Activated T-cell treated with anti-CD3 and anti-CD28 coated beads, Interleukin-2, amount 50 U/mL, for 72 hours (primary cell): ENCODE data around the gene ISLR2. TPM values are rescaled to one million over a fixed set of nuclear protein-coding genes. Genes with fewer than 3 reads are reported as not detected.

Experiments
- ATAC-seq, 2 donors: fragments of 150-1000 bp; cut with Tn5 transposase; replicated peaks in 1 of 2; 2 replicates each; pipeline ENCODE4 v1.10.0; 2021; ENCODE audit warnings: moderate library complexity in 2 of 2, mild to moderate bottlenecking in 1 of 2
- DNase-seq, 2 donors: peaks; one replicate each; pipeline ENCODE4 v3.0.0; 2021 to 2022; ENCODE audit warnings: mixed read lengths in 1 of 2
- H3K27ac Mint-ChIP-seq: one replicate; pipeline ENCODE4 v1.8.0; 2022; ENCODE audit warnings: mild to moderate bottlenecking, moderate library complexity, mixed read lengths
- H3K27me3 Mint-ChIP-seq: one replicate; pipeline ENCODE4 v1.8.0; 2022; ENCODE audit warnings: low read depth, mixed read lengths
- H3K36me3 Mint-ChIP-seq, 2 donors: one replicate each; pipeline ENCODE4 v1.8.0; 2022; ENCODE audit warnings: mixed read lengths in 2 of 2, mild to moderate bottlenecking in 1 of 2; ENCODE audit not compliant: insufficient read depth in 2 of 2
- H3K4me1 Mint-ChIP-seq: one replicate; pipeline ENCODE4 v1.8.0; 2022; ENCODE audit warnings: low read depth, mixed read lengths
- H3K4me3 Mint-ChIP-seq, 2 donors: one replicate each; pipeline ENCODE4 v1.8.0; 2022; ENCODE audit warnings: mild to moderate bottlenecking in 2 of 2, mixed read lengths in 2 of 2, moderate library complexity in 2 of 2
- H3K9me3 Mint-ChIP-seq, 2 donors: one replicate each; pipeline ENCODE4 v1.8.0; 2022; ENCODE audit warnings: mixed read lengths in 2 of 2
- total RNA-seq, 2 donors: library from RNA; stranded (reverse); gene quantifications; one replicate each; pipeline ENCODE4 v1.2.3, GENCODE V29; 2022

Gene ISLR2
- total RNA-seq, 2 donors from 2014 or later: 0.62 TPM; not detected in 1

DNA sequence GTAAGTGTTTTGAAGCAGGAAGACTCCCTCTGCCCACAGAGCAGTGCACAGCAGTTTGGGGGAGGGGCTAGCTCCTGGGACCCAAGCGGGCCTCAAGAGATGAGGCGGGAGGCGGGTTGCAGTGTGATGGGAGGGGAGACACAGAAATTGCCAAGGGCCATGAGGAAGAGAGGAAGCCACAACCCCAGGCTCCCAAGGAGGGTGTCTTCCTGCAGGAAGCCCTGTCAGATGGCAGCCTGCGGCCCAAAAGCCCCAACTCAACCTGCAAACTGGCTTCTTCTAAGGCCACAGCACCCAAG is 7.3 kb upstream of the ISLR2 start:
- Mint-ChIP-seq H3K4me3 (no peak overlapping the region), H3K27ac (no peak overlapping the region), H3K36me3 (no peaks in the 10 kb centered on the region), H3K4me1 (peaks cover 9% of the 10 kb centered on the region), H3K27me3 (peaks cover 61% of the 10 kb centered on the region), H3K9me3 (no peaks in the 10 kb centered on the region)
- no peak for DNase-seq
- ATAC-seq: no peak

DNA sequence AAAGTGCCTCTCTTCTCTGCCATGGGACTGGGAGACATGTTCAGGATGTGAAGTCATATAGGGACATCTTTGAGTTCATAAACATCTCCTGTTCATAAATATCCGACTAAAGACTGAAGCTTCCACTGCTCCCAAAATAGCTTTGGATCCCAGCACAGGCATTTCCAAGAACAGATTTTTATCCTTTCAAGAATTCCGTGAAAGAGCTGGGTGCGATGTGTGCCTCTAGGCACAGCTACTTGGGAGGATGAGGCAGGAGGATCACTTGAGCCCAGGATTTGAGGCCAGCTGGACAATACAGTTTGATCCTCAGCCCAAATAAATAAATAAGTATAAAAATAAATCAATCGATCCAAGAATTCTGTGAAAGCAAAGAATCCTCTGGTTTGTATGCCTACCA is 6.7 kb upstream of the ISLR2 start:
- peaks cover 66% of the 10 kb centered on the region for H3K27me3 Mint-ChIP-seq
- peaks cover 15% of the 10 kb centered on the region for H3K4me1 Mint-ChIP-seq
- no peak overlapping the region for H3K27ac Mint-ChIP-seq
- H3K4me3 Mint-ChIP-seq: no peak overlapping the region
- no peaks in the 10 kb centered on the region for H3K9me3 Mint-ChIP-seq
- H3K36me3 Mint-ChIP-seq: no peaks in the 10 kb centered on the region
- ATAC-seq: no peak
- DNase-seq: no peak

DNA sequence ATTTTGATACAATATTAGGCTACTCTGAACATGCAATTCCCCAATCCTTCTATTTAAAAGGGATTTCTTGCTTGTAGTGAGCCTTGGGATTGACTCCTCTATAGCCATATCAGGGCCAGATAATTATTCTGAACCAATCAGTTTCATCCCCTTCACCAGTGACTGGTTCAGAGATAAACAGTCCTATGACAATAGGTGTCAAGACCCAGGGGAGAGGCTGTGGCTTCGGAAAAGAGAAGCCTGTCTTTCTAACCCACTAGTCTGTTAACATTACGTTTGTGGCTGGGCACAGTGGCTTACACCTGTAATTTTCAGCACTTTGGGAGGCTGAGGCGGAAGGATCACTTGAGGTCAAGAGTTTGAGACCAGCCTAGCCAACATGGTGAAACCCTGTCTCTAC is 6.2 kb upstream of the ISLR2 start:
- peaks cover 71% of the 10 kb centered on the region for H3K27me3 Mint-ChIP-seq
- no peak overlapping the region for H3K4me3 Mint-ChIP-seq
- DNase-seq (no peak), ATAC-seq (no peak)
- no peaks in the 10 kb centered on the region for H3K36me3 Mint-ChIP-seq
- H3K9me3 Mint-ChIP-seq: no peaks in the 10 kb centered on the region
- no peak overlapping the region for H3K27ac Mint-ChIP-seq
- H3K4me1 Mint-ChIP-seq: peaks cover 19% of the 10 kb centered on the region

DNA sequence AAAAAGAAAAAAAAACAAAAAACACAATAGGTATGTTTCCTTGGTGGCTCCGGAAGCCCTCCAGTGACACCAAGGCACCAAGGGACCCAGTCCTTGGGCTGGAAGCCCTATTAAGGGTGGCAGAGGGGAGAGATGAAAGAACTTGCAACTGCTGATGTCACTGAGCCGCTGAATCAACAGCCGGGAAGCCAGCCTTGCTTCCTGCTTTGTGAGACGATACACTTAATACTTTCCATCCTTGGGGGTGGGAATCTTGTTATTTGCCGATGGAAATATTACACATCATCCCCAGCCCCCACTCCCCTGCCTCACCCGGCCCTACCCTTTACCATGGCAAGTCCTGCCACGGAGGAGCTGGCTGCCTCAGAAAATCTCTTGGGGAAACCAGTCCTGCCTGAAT is 5.6 kb upstream of the ISLR2 start:
- no peaks in the 10 kb centered on the region for H3K9me3 Mint-ChIP-seq
- H3K36me3 Mint-ChIP-seq: no peaks in the 10 kb centered on the region
- H3K4me3 Mint-ChIP-seq: no peak overlapping the region

DNA sequence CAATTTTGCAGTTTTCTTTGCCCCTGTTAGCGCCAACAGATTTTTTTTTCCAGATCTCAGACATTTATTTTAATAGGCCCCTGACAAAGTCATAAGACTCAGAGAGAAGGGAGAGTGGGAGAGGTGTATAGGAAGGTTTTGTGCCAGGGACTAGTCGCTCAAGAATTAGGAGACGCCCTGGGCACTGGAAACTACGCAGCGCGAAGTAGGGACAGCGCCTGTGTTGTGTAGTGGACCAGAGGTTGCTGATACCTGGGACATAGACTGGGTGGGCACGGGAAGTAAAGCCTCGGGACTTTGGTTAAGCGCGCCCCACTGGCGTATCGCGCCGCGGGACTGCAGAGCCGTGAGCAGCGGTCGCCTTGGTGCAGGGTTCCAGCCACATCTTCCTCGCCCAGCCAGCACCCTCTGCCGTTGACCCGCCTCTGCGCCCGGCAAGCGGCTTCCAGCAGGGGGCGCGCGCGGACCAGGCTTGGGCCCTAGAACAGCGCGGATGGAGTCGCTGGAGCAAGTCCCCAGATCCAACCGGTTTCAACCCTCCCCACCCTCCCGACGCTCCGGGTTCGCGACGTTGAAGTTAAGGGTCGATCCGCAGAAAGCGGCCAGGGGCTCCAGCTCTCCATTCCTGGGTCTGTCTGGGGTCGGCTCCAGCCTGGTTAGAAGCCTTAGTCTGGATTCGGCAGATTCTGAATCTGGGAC is 3.0 kb upstream of the ISLR2 start:
- H3K27ac Mint-ChIP-seq: no peak overlapping the region
- DNase-seq (peak; percentile 89 to 93), ATAC-seq (peak; percentile 91)
- peak overlapping the region in 1 of 2 donors; percentile 63 for H3K4me3 Mint-ChIP-seq
- H3K9me3 Mint-ChIP-seq: no peaks in the 10 kb centered on the region
- H3K36me3 Mint-ChIP-seq: no peaks in the 10 kb centered on the region
- H3K4me1 Mint-ChIP-seq: peaks cover 31% of the 10 kb centered on the region
- H3K27me3 Mint-ChIP-seq: peaks cover 87% of the 10 kb centered on the region

More for the DNA sequence above, 5.6 kb upstream of the ISLR2 start:
- no peak overlapping the region for H3K27ac Mint-ChIP-seq
- H3K4me1 Mint-ChIP-seq: peaks cover 19% of the 10 kb centered on the region
- ATAC-seq: no peak
- peaks cover 77% of the 10 kb centered on the region for H3K27me3 Mint-ChIP-seq
- DNase-seq: no peak

DNA sequence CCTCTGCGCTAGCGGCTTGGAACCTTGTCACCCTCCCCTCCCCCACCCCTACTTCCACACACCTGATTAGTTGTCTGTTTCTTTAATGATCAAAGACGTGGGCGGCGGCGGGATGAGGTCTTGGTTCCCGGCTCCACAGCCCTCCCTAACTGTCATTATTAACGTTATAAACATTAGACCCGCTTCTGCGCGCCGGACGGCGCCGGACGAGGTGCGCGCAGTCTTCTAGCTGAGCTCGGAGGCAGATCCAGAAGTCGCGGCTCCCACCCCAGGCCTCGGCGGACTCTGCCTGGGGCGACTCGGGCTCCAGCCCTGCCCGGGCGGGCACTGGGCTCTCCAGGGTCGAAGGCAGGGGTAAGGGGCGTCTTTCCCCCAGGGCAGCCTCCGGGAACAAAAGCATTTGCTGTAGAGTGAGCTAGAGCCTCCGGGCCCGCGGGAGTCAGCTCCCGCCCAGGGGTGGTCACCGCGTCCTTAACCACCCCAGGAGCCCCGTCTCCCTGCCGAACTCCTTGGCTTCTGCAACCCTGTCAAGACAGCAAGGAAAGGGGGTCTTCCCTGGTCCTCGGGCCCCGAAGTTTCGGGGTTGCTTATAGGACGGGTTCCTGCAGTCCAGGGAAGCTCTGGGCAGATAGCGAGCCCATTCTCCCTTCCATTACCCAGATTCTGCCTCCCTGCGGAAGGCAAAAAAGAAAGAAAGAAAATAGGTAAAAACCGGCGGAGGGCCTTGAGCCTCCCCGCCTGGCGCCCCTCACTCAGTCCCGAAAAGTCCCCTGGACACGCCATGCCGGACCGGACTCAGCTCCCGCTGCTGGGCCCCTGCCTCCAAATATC is 2.2 kb upstream of the ISLR2 start:
- peaks cover 31% of the 10 kb centered on the region for H3K4me1 Mint-ChIP-seq
- H3K27ac Mint-ChIP-seq: no peak overlapping the region
- ATAC-seq (peak; percentile 5 to 15), DNase-seq (no peak)
- peak overlapping the region; percentile 63 to 68 for H3K4me3 Mint-ChIP-seq
- H3K9me3 Mint-ChIP-seq: no peaks in the 10 kb centered on the region
- H3K36me3 Mint-ChIP-seq: no peaks in the 10 kb centered on the region
- peaks cover 87% of the 10 kb centered on the region for H3K27me3 Mint-ChIP-seq

- Mint-ChIP-seq H3K36me3 (no peaks in the 10 kb centered on the region), H3K27ac (no peak overlapping the region), H3K4me1 (peaks cover 31% of the 10 kb centered on the region), H3K9me3 (no peaks in the 10 kb centered on the region), H3K4me3 (peak overlapping the region; percentile 14 to 44), H3K27me3 (peaks cover 85% of the 10 kb centered on the region)
- no peak for ATAC-seq
- no peak for DNase-seq
Observed at GRCh38 chr15:74128785-74129585, 1.4 kb upstream of the ISLR2 start.

- Mint-ChIP-seq H3K4me3 (peak overlapping the region; percentile 14 to 44), H3K27me3 (peaks cover 83% of the 10 kb centered on the region), H3K36me3 (no peaks in the 10 kb centered on the region), H3K27ac (no peak overlapping the region), H3K4me1 (peaks cover 35% of the 10 kb centered on the region), H3K9me3 (no peaks in the 10 kb centered on the region)
- ATAC-seq (no peak), DNase-seq (no peak)
Observed at GRCh38 chr15:74129586-74130154, 716 bp upstream of the ISLR2 start.

GRCh38 chr15:74130849-74131627 is 652 bp downstream of the ISLR2 start:
- Mint-ChIP-seq H3K4me1 (peaks cover 45% of the 10 kb centered on the region), H3K36me3 (no peaks in the 10 kb centered on the region)
- DNase-seq: no peak

GRCh38 chr15:74131628-74132413 is 1.4 kb downstream of the ISLR2 start:
- peak overlapping the region; percentile 77 for H3K27ac Mint-ChIP-seq
- no peaks in the 10 kb centered on the region for H3K9me3 Mint-ChIP-seq

More at GRCh38 chr15:74130849-74131627, 652 bp downstream of the ISLR2 start:
- H3K9me3 Mint-ChIP-seq: no peaks in the 10 kb centered on the region
- no peak overlapping the region for H3K27ac Mint-ChIP-seq
- peaks cover 82% of the 10 kb centered on the region for H3K27me3 Mint-ChIP-seq
- no peak overlapping the region for H3K4me3 Mint-ChIP-seq
- ATAC-seq: no peak

GRCh38 chr15:74132681-74133651 is 2.6 kb downstream of the ISLR2 start:
- Mint-ChIP-seq H3K27me3 (peaks cover 91% of the 10 kb centered on the region), H3K9me3 (no peaks in the 10 kb centered on the region), H3K27ac (no peak overlapping the region), H3K4me3 (peak overlapping the region; percentile 42 to 53), H3K36me3 (no peaks in the 10 kb centered on the region), H3K4me1 (peaks cover 49% of the 10 kb centered on the region)
- ATAC-seq (peak; percentile 68 to 69), DNase-seq (peak; percentile 56 to 61)

More at GRCh38 chr15:74131628-74132413, 1.4 kb downstream of the ISLR2 start:
- no peak for DNase-seq
- Mint-ChIP-seq H3K27me3 (peaks cover 86% of the 10 kb centered on the region), H3K36me3 (no peaks in the 10 kb centered on the region), H3K4me1 (peaks cover 51% of the 10 kb centered on the region), H3K4me3 (peak overlapping the region; percentile 40 to 44)
- no peak for ATAC-seq
